ENCODE data around the gene SPTBN5.

The SPTBN5 gene

GRCh38 chr15:41936649-41937567 lies 43.1 kb upstream of the SPTBN5 start:
- peak; percentile 52 to 87 (median 82) for DNase-seq
- Histone ChIP-seq H3K27me3 (replicated peaks in 2 of 5; ENCODE audit: control insufficient read depth in 4 of 5, insufficient read depth in 5 of 5, low read length in 4 of 5) (no peaks in the 10 kb centered on the region), H3K9me3 (ENCODE audit: control extremely low read depth in 1 of 5, control insufficient read depth in 4 of 5, insufficient read depth in 2 of 5, low read depth in 1 of 5, low read length in 4 of 5) (no peaks in the 10 kb centered on the region), H3K4me3 (ENCODE audit: control insufficient read depth in 1 of 7, extremely low read depth in 1 of 7, insufficient read depth in 4 of 7, low read depth in 2 of 7, low read length in 6 of 7) (peak overlapping the region in 1 of 7 experiments; percentile 12), H3K4me1 (ENCODE audit: control extremely low read depth in 1 of 4, control insufficient read depth in 4 of 4, insufficient read depth in 4 of 4, low read length in 3 of 4) (peaks cover 17 to 39% (median 26%) of the 10 kb centered on the region in 4 experiments), H3K36me3 (ENCODE audit: control insufficient read depth in 4 of 4, insufficient read depth in 4 of 4, low read length in 3 of 4) (no peaks in the 10 kb centered on the region), H3K27ac (ENCODE audit: insufficient read depth in 1 of 2, low read depth in 1 of 2, low read length in 2 of 2, poor library complexity in 1 of 2, severe bottlenecking in 2 of 2) (no peak overlapping the region)
- ChIA-PET POLR2A (interaction anchor here (0.5 to 1.2 kb wide), 2 partner anchors 21 to 620 kb away, joined by 3 to 4 read pairs; no protein-coding TSS in a partner anchor), CTCF (interaction anchor here (0.6 to 3.4 kb wide), 9 partner anchors 20 to 171 kb away, joined by 3 to 12 read pairs (median 3); partner anchors contain the start of genes EHD4 and MAPKBP1)
- WGBS (ENCODE audit: insufficient coverage) = 52% methylated on average over 12 of the region's 19 CpGs

DNA sequence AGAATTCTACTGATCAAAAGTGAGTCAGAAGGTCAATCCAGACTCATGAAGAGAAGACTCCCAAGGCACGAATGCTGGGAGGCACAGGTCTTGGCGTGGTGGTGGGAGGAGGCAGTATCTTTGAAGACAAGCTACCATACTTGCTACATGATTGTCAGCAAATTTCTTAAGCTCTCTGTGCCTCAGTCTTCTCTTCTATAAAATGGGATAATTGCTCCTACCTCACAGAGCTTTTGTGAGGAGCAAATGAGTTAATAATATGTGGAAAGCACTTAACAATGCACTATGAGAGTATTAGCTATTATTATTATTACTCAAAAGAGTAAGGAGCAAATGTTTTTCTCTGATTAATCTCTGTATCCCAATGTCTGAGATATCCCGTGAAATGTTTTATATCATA lies 42.3 kb upstream of the SPTBN5 start:
- no peak for DNase-seq
- Histone ChIP-seq H3K4me3 (ENCODE audit: control insufficient read depth in 1 of 7, extremely low read depth in 1 of 7, insufficient read depth in 4 of 7, low read depth in 2 of 7, low read length in 6 of 7) (no peak overlapping the region), H3K27ac (ENCODE audit: insufficient read depth in 1 of 2, low read depth in 1 of 2, low read length in 2 of 2, poor library complexity in 1 of 2, severe bottlenecking in 2 of 2) (no peak overlapping the region), H3K9me3 (ENCODE audit: control extremely low read depth in 1 of 5, control insufficient read depth in 4 of 5, insufficient read depth in 2 of 5, low read depth in 1 of 5, low read length in 4 of 5) (no peaks in the 10 kb centered on the region), H3K4me1 (ENCODE audit: control extremely low read depth in 1 of 4, control insufficient read depth in 4 of 4, insufficient read depth in 4 of 4, low read length in 3 of 4) (peaks cover 17 to 39% (median 26%) of the 10 kb centered on the region in 4 experiments), H3K27me3 (replicated peaks in 2 of 5; ENCODE audit: control insufficient read depth in 4 of 5, insufficient read depth in 5 of 5, low read length in 4 of 5) (no peaks in the 10 kb centered on the region), H3K36me3 (ENCODE audit: control insufficient read depth in 4 of 4, insufficient read depth in 4 of 4, low read length in 3 of 4) (no peaks in the 10 kb centered on the region)
- POLR2A ChIA-PET = interaction anchor here (0.5 kb wide), 1 partner anchor 619 kb away, joined by 3 read pairs; no protein-coding TSS in a partner anchor
- CTCF ChIA-PET = interaction anchor here (0.8 to 3.4 kb wide), 6 partner anchors 32 to 163 kb away, joined by 3 to 12 read pairs (median 6); partner anchors contain the start of genes EHD4 and MAPKBP1
- 100% methylated on average over 2 of the region's 3 CpGs for WGBS (ENCODE audit: insufficient coverage)

GRCh38 chr15:41935566-41936020 lies 41.7 kb upstream of the SPTBN5 start:
- ChIA-PET CTCF (interaction anchor here (1.5 to 2.2 kb wide), 2 partner anchors 31 to 39 kb away, joined by 3 to 9 read pairs; no protein-coding TSS in a partner anchor), POLR2A (no interaction called here)
- H3K27me3 ChIP-seq (replicated peaks in 2 of 5; ENCODE audit: control insufficient read depth in 4 of 5, insufficient read depth in 5 of 5, low read length in 4 of 5) = no peaks in the 10 kb centered on the region
- DNase-seq = peak in 1 of 3 donors; percentile 16
- H3K27ac ChIP-seq (ENCODE audit: insufficient read depth in 1 of 2, low read depth in 1 of 2, low read length in 2 of 2, poor library complexity in 1 of 2, severe bottlenecking in 2 of 2) = no peak overlapping the region
- WGBS (ENCODE audit: insufficient coverage) = 66% methylated on average over 4 of the region's 5 CpGs
- no peak overlapping the region for H3K4me3 ChIP-seq (ENCODE audit: control insufficient read depth in 1 of 7, extremely low read depth in 1 of 7, insufficient read depth in 4 of 7, low read depth in 2 of 7, low read length in 6 of 7)
- no peaks in the 10 kb centered on the region for H3K36me3 ChIP-seq (ENCODE audit: control insufficient read depth in 4 of 4, insufficient read depth in 4 of 4, low read length in 3 of 4)
- H3K4me1 ChIP-seq (ENCODE audit: control extremely low read depth in 1 of 4, control insufficient read depth in 4 of 4, insufficient read depth in 4 of 4, low read length in 3 of 4) = peaks cover 17 to 39% (median 26%) of the 10 kb centered on the region in 4 experiments
- no peaks in the 10 kb centered on the region for H3K9me3 ChIP-seq (ENCODE audit: control extremely low read depth in 1 of 5, control insufficient read depth in 4 of 5, insufficient read depth in 2 of 5, low read depth in 1 of 5, low read length in 4 of 5)

GRCh38 chr15:41934843-41935242 lies 41.0 kb upstream of the SPTBN5 start:
- Histone ChIP-seq H3K9me3 (ENCODE audit: control extremely low read depth in 1 of 5, control insufficient read depth in 4 of 5, insufficient read depth in 2 of 5, low read depth in 1 of 5, low read length in 4 of 5) (no peaks in the 10 kb centered on the region), H3K27me3 (replicated peaks in 2 of 5; ENCODE audit: control insufficient read depth in 4 of 5, insufficient read depth in 5 of 5, low read length in 4 of 5) (no peaks in the 10 kb centered on the region), H3K36me3 (ENCODE audit: control insufficient read depth in 4 of 4, insufficient read depth in 4 of 4, low read length in 3 of 4) (no peaks in the 10 kb centered on the region), H3K4me1 (ENCODE audit: control extremely low read depth in 1 of 4, control insufficient read depth in 4 of 4, insufficient read depth in 4 of 4, low read length in 3 of 4) (peaks cover 17 to 39% (median 26%) of the 10 kb centered on the region in 4 experiments), H3K4me3 (ENCODE audit: control insufficient read depth in 1 of 7, extremely low read depth in 1 of 7, insufficient read depth in 4 of 7, low read depth in 2 of 7, low read length in 6 of 7) (peak overlapping the region in 1 of 7 experiments; percentile 5), H3K27ac (ENCODE audit: insufficient read depth in 1 of 2, low read depth in 1 of 2, low read length in 2 of 2, poor library complexity in 1 of 2, severe bottlenecking in 2 of 2) (no peak overlapping the region)
- CTCF ChIA-PET = interaction anchor here (1.1 kb wide), 1 partner anchor 15 kb away, joined by 3 read pairs; no protein-coding TSS in a partner anchor
- 13% methylated on average over 3 of the region's 4 CpGs for WGBS (ENCODE audit: insufficient coverage)
- POLR2A ChIA-PET = no interaction called here
- DNase-seq = peak; percentile 29 to 58 (median 48)

DNA sequence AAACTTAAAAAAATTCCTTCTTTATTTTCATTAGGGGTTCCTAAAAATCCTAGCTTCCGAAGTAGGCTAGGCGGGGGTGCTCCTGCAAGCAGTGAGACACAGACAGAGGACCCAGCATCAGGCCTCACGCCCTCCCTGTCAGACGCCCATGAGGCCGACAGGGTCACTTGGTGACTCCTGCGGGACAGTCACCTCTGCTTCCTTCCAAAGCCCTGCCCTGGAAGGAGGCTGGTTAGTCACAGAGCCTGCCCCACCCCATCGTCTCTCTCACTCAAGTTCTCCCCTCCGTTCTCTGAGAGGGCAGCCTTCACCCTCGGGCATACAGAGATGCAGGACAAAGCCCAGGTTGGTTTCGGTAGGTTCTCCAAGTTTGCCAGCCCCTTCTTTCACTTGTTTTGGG lies 39.9 kb upstream of the SPTBN5 start:
- no peaks in the 10 kb centered on the region for H3K9me3 ChIP-seq (ENCODE audit: control extremely low read depth in 1 of 5, control insufficient read depth in 4 of 5, insufficient read depth in 2 of 5, low read depth in 1 of 5, low read length in 4 of 5)
- DNase-seq = no peak
- CTCF ChIA-PET = interaction anchor here (1.3 kb wide), 1 partner anchor 13 kb away, joined by 3 read pairs; no protein-coding TSS in a partner anchor
- no peak overlapping the region for H3K4me3 ChIP-seq (ENCODE audit: control insufficient read depth in 1 of 7, extremely low read depth in 1 of 7, insufficient read depth in 4 of 7, low read depth in 2 of 7, low read length in 6 of 7)
- 88% methylated on average over 8 of the region's 10 CpGs for WGBS (ENCODE audit: insufficient coverage)
- no peaks in the 10 kb centered on the region for H3K36me3 ChIP-seq (ENCODE audit: control insufficient read depth in 4 of 4, insufficient read depth in 4 of 4, low read length in 3 of 4)
- no peak overlapping the region for H3K27ac ChIP-seq (ENCODE audit: insufficient read depth in 1 of 2, low read depth in 1 of 2, low read length in 2 of 2, poor library complexity in 1 of 2, severe bottlenecking in 2 of 2)
- H3K27me3 ChIP-seq (replicated peaks in 2 of 5; ENCODE audit: control insufficient read depth in 4 of 5, insufficient read depth in 5 of 5, low read length in 4 of 5) = no peaks in the 10 kb centered on the region
- H3K4me1 ChIP-seq (ENCODE audit: control extremely low read depth in 1 of 4, control insufficient read depth in 4 of 4, insufficient read depth in 4 of 4, low read length in 3 of 4) = peaks cover 17 to 39% (median 26%) of the 10 kb centered on the region in 4 experiments
- POLR2A ChIA-PET = no interaction called here

DNA sequence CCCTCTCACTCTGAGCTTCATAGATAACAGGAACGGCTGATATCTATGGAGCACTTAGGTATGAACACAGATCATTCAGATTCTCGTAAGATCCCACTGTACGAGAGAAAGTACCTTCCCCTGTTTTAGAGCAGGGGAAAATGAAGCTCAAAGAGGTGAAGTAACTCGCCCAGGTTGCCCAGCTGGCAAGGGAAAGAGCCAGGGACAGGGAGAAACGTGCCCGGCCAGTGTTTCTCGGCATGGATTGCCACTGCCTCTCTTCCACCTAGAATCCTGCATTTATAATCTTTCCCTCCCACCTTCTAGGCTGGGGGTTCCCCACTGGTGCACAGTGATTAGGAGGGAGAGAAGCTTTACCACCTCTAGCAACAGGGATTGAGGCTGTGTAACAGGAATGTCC lies 39.5 kb upstream of the SPTBN5 start:
- no peak overlapping the region for H3K27ac ChIP-seq (ENCODE audit: insufficient read depth in 1 of 2, low read depth in 1 of 2, low read length in 2 of 2, poor library complexity in 1 of 2, severe bottlenecking in 2 of 2)
- 86% methylated on average over 3 of the region's 7 CpGs for WGBS (ENCODE audit: insufficient coverage)
- H3K27me3 ChIP-seq (replicated peaks in 2 of 5; ENCODE audit: control insufficient read depth in 4 of 5, insufficient read depth in 5 of 5, low read length in 4 of 5) = no peaks in the 10 kb centered on the region
- no peaks in the 10 kb centered on the region for H3K36me3 ChIP-seq (ENCODE audit: control insufficient read depth in 4 of 4, insufficient read depth in 4 of 4, low read length in 3 of 4)
- CTCF ChIA-PET = interaction anchor here (1.3 kb wide), 1 partner anchor 12 kb away, joined by 3 read pairs; no protein-coding TSS in a partner anchor
- peaks cover 17 to 39% (median 26%) of the 10 kb centered on the region in 4 experiments for H3K4me1 ChIP-seq (ENCODE audit: control extremely low read depth in 1 of 4, control insufficient read depth in 4 of 4, insufficient read depth in 4 of 4, low read length in 3 of 4)
- no peaks in the 10 kb centered on the region for H3K9me3 ChIP-seq (ENCODE audit: control extremely low read depth in 1 of 5, control insufficient read depth in 4 of 5, insufficient read depth in 2 of 5, low read depth in 1 of 5, low read length in 4 of 5)
- no peak overlapping the region for H3K4me3 ChIP-seq (ENCODE audit: control insufficient read depth in 1 of 7, extremely low read depth in 1 of 7, insufficient read depth in 4 of 7, low read depth in 2 of 7, low read length in 6 of 7)
- POLR2A ChIA-PET = no interaction called here
- DNase-seq = no peak

Data from common myeloid progenitor, CD34-positive (primary cell).